IPS-11a (cell line): ENCODE measurements around the gene CEP126.
A peak's percentile ranks its signal among the peaks of the same experiment; 100 is the strongest.

ENCODE experiments used
- H3K4me3 ChIP-seq: one replicate; pipeline ENCODE4 v1.5.1; 2013; ENCODE audit warnings: low read depth, low read length, control low read depth

CEP126 gene

DNA sequence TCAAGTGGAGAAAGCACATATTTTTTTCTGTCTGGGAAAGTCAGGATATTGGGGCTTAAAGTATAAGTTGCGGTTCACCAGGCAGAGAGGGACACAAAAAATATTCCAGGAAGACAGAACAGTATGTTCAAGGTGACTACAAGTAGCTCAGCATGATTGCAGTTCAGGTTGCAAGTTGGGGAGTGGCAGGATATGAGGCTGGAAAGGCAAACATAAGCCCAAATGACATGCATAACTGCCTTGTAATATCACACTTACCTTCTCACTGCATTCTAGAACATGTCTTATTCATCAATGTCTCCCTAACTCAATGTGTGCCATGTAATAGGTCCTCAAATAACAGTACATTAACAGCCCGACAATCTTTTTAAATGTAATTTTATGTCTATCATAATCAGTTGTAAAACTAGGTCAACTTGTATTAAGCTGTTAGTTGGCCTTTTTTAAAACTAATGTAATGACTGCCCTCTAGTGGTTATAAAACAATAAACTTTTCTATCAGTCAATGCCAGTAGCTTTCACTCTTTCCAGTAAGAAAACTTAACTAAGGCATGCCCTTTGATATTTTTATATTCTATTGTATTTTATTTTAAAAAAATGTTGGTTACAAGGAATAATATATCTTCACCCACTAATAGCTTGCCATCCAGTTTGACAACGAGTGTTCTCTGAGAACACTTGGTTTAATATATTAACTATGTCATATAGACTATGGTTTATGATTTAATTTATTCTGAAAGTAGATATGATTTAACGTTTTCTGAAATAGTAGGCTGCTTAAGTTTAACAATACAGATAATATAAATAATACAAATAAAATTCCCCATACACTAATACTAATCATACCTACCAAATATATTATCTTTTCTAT is 93.0 kb downstream of the CEP126 start:
- H3K4me3 ChIP-seq = no peak overlapping the region

DNA sequence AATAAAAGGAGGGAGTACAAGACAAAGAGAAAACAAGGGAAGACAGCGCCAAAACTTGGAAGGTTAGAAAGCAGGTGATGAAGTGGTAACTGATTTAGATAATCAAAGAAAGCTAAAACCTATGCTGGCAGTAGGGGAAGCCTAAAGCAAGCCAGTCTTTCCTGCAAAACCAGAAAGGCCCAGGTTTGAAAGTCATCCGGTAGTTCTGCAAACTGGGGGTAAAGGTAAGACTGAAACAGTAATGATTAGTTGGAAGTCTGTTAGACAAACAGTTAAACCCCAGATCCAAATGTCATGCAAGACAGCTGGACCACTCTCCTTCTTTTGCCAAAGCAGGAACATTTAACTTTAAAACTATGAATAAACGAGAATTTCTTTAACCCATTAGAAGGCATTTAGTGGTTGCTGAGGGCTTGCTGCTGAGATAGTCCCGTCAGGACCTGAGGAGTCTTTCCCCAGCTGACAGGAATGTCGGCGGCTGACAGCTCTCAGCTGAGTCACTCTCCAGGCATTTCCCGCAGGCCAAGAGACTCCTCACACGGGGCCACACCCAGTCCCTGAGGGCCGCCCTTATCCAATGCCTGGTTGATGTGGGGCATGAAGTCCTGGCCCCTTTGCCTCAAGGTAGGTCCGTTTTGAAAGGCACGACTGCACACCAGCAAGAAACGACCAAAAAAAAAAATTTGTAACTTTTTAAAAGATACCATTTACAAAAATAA is 96.1 kb downstream of the CEP126 start:
- no peak overlapping the region for H3K4me3 ChIP-seq

DNA sequence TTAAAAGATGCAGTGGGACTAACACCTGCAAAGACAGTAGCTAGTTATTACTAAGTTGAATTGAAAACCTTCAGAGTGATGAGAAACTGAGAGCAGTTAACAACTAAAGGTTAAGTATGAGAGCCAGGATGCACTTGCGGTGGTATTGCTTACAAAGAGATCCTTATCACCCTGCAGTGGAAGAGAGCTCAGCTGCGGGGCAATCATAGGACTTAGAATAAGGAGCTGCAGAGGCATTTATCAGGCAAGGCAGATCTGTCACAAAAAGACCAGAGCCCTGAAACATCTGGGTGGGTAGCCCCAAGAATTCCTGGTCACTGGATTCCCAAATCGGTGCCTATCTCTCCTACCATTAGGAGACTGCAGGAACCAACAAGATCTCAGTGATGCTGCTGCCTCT is 98.1 kb downstream of the CEP126 start:
- no peak overlapping the region for H3K4me3 ChIP-seq

DNA sequence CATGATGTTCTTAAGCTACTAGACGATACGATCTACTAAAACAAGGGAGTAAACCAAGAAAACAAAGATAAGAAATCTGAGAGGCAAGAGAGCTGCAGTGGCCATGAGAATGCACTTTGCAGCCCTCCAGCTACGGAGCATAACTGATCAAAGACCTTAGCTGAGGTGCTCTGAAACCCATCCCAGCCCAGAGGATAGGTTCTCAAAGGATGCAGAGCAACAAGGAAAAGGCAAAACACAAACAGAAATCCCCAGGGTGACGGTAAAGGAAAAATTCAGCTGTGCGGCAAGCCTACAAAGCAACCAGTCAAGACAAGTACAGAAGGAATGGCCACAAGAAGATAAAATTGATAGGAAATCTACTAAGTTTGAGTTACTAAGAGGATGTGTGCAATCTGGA is 99.9 kb downstream of the CEP126 start:
- no peak overlapping the region for H3K4me3 ChIP-seq

DNA sequence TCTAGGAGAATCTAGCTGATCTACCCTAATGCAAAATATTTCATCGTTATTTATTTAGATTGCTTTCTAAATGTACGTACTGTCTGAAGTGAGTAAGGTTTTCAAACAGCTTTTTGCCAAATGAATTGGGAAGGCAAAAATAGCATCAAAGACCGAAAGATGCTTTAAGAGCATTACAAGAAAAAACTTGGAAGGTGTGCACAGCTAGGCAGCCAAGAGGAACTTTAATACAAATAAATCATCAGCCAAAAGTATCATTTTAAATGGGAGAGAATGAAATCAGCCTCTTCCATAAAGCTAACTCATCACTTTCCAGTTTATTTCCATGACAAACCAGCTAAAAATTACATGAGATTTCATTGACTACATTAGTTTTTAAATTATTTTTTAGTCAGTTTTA is 102.2 kb downstream of the CEP126 start:
- no peak overlapping the region for H3K4me3 ChIP-seq

DNA sequence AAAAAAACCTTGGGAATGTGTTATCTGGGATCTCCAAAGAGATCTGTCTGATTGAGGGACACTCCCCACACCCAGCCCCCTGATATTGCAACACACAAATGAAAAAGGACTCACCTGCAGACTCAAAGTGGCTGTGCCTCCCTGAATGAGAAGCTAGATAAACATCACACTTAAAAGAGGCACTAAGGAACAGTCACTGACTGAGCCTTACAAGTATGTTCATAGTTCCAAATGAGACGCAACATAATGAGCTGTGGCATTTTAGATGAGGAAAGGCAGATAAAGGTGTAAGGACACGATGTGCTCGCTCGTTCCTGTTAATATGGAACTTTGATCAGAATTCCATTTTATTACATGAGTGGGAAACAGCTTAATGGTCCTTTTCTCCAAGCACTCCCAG is 111.4 kb downstream of the CEP126 start:
- H3K4me3 ChIP-seq = no peak overlapping the region

DNA sequence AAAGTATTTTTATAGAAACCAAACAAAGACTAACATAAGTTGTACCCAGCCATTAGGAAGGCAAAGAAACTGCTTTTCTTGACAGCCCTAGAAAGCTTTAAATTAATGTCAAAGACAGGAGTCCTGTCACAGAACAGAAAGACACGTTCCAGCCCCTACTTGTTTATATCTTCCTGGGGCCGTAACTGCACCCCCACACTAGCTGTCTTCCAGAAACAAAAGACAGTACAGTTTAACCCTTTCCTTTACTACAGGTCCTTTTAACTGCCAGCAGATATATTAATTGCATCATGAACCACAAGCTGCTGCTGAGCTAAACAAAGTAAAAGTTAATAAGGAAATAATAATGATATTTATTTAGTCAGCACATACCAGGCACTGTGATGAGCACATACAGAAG is 112.1 kb downstream of the CEP126 start:
- H3K4me3 ChIP-seq = no peak overlapping the region

DNA sequence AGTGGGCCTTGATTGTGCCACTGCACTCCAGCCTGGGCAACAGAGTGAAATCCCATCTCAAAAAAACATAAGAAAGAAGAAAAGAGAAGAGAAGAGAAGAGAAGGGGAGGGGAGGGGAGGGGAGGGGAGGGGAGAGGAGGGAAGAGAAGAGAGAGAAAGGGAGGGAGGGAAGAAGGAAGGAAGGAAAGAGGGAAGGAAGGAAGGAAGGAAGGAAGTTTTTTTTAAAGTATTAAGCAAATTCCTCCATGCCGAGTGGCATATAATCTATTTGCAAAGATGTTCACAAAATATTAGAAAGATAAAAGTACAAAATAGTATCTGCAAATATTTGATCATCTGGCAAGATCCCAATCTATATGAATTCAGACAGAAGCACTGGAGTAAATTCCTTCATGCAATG is 121.9 kb downstream of the CEP126 start:
- H3K4me3 ChIP-seq = no peak overlapping the region

DNA sequence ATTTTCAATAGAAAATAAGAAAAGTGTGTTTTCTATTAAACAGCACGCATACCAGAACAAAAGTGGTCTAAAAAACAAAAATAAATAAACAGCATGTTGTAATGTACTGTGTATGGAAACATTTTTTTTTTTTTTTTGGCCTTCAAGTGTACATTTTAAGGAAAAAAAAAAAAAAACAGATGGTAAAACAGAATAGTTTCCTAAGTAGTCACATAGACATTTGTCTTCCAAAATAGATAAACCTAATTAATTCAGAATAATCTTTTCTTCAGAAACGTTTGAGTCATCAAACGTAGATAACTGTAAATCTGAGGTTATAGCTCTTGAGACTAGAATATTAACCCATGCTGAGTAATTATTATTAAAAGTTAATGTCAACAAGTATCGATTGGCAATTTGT is 132.0 kb downstream of the CEP126 start:
- H3K4me3 ChIP-seq = peak overlapping the region; percentile 40

DNA sequence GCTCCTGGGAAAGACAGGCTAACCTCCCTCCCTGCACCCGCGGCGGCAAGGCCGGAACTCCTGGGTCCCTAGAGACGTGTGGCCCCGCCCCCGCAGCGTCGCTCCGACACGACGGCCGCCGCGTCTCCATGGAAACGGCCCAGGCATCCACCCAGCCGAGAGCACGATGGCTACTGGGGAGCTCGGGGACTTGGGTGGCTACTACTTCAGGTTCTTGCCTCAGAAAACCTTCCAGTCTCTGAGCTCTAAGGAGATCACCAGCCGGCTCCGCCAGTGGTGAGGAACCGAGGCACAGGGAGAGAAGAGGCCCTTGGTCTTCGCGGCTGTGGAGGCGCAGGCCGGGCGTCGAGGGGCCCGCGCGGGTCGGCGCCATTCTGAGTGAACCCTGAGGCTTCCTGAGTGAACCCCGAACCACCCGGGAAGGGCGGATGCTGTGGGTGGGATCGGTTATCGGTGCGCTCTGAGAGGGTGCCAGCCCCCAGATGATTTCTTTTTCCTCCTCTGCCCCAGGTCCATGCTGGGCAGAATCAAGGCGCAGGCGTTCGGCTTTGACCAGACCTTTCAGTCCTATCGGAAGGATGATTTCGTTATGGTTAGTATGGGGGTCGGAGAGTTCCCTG is 132.6 kb downstream of the CEP126 start, which contains the start of gene CFAP300:
CFAP300 (plus strand) TSS at position 133 of the 620 bp plus-strand sequence; CDS start at position 167, 34 bp downstream.
- H3K4me3 ChIP-seq = peak within 1 kb of the TSS; percentile 40
